ENCODE results near the gene SLC30A10.
"Not testable (repeated sequence)": the region's sequence is repeated elsewhere in the genome, so short reads cannot be mapped to it uniquely, and the experiment has no call there.

The SLC30A10 gene

DNA sequence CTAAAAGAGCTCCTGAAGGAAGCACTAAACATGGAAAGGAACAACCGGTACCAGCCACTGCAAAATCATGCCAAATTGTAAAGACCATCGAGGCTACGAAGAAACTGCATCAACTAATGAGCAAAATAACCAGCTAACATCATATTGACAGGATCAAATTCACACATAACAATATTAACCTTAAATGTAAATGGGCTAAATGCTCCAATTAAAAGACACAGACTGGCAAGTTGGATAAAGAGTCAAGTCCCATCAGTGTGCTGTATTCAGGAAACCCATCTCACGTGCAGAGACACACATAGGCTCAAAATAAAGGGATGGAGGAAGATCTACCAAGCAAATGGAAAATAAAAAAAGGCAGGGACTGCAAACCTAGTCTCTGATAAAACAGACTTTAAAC is 39.7 kb downstream of the SLC30A10 start:
- not testable (repeated sequence) for FAIRE-seq

DNA sequence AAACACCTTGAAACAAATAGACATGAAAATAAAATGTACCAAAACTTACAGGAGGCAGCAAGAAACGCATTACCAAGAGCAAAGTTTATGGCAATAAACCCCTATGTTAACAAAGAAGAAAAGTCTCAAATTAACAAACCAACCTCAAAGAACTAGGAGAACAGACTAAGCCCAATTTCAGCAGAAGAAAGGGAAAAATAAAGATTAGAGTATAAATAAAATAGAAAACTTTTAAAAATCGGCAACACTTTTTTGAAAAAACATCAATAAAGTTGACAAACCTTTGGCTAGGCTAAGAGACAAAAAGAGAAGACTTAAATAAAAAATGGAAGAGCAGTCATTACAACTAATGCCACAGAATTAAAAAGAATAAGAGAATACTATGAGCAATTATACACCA is 42.7 kb downstream of the SLC30A10 start:
- FAIRE-seq: peak; percentile 6

DNA sequence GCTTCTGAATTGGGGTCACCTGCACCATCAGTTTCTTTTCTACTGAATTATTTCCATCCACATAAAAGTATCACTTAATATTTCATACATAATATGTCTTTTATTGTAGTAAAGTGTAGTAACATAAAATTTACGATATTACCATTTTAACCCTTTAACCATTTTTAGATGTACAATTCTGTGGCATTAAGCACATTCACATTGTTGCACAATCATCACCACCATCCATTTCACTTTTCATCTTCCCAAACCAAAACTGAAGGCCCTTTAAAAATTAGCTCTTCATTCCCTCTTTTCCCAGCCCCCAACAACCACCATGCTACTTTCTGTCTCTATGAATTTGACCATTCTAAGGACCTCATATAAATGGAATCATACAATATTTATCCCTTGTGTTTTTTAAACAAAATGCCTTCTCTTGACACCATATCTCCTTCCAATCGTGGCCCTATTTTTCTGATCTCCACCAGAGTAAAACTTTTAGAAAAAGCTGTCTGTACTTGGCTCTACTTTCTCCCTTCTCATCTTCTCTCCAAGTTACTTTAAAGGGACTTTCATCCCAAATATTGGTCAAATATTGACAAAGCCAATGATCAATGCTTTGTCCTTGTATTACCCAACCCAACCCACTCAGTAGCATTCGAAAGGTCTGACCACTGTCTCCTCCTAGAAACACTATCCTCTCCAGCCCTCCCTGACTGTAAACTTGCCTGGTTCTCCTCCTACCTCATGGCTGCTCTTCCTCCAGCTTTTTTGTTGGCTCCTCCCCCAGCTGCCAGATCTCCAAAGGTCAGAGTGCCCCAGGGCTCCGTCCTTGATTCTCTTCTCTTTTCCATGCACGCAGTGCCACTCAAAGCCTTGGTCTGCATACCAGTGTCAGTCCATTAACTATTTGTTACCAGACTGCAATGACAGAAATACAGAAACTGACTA is 44.7 kb downstream of the SLC30A10 start:
- FAIRE-seq: no peak

DNA sequence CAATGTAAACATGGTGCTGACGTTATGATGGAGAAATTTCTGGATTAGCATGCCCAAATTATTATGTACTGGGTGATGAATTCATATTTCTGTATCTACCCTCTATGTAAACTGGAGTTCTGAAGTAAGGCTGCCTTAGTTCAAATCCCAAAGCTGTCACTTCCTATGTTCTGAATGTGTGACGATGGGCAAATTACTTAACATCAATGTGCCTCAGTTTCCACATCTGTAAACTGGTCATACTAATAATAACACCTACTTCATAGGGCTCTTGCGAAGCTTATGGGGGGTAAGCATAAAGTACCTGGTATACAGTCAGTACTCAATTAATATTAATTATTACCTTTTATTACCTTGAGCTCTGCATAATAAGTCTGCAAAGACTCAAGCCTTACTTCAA is 45.6 kb downstream of the SLC30A10 start:
- FAIRE-seq: no peak

DNA sequence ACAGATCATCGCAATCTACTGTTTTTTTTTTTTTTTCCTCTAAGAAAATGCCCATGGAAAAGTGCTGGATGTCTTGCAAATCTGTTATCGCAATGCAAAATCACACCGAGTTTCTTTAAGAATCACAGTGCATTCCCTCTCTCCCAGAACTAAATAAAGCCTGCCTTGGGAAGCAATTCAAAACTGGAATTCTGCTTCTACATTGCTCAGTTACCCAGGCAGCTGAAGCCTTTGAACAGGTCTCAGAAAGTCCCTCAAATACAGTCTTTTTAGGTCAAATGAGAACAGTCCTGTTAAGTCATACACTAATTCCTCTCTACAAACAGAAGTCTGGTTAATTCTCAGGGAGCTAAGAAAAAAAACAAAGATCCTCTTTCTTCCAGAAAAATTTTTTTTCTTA is 46.3 kb downstream of the SLC30A10 start:
- FAIRE-seq: peak; percentile 97

DNA sequence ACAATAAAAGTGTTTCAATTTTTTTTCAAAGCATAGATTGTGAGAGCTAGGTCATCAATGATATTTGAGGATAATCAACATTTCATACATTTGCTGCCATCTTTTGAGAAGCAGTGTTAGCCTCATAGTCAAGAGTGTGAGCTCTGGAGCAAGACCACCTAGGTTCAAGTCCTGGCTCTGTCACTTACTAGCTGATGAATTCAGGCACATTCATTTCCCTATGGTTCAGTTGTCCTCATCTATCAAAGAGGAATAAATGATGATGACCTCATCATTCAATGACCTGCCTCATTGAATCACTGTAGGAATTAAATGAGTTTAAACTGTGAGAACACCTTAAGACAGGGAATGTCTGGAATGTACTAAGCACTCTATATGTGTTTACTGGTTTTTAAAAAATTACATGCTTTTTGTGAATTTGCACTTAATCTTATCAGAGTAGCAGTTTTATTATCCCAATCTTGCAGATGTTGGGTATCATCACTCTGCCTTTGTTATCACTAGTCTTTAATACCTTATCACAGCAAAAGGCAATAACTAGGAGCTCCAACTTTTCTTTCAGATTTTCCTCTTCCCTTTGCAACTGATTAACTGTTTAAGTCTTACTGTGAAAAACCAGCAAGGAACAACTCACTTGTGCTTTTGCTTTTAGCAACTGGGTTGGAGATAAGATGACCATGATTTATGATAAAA is 47.4 kb downstream of the SLC30A10 start:
- FAIRE-seq: no peak

DNA sequence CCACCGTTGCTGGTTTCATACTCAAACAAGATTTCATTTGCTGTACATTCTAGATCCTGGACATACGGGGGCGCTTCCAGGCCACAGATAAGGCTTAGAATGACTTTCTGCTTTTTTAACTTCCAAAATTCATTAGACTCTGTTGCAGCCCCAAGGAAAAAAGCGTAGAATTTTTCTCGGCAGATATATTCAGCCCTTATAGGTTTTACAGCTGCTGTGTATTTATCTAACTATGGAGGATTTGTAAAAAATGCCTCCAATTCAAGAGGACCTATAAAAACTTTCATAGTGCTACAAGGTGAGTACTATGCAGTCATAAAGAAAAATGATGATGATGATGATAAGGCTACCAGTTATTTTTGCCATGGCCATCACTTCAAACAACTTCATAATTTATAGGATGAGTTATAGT is 51.6 kb downstream of the SLC30A10 start:
- FAIRE-seq: peak; percentile 96

DNA sequence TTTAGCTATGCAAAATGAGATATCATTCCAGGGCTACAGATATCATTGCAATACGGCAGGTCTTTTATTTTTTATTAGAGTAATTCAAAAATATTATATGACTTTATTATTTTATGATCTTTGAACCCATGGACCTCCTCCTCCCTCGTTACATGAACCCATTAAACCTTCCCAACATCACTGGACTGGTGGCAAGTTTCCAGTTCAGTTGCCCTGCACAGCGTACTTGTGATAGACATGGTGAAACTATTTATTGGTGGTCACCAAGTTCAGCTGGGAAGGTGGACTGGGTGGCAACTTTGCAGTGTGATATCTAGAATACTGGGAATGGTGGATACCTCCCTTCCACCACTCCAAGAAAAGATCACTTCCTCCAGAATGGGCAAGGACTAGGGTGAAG is 52.5 kb downstream of the SLC30A10 start:
- FAIRE-seq: no peak

DNA sequence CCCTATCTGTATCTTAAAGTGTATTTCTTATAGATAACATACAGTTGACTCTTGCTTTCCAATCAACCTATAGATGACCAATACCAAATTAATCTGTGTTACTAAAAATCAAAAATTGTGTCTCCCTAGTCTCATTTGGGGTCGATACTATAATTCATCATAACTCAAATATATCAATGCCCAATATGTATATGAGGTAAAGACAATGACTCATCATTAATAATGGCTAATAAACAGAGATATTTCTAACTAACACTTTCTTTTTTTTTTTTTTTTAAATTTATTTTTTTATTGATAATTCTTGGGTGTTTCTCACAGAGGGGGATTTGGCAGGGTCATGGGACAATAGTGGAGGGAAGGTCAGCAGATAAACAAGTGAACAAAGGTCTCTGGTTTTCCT is 55.8 kb downstream of the SLC30A10 start:
- peak; percentile 13 for FAIRE-seq

DNA sequence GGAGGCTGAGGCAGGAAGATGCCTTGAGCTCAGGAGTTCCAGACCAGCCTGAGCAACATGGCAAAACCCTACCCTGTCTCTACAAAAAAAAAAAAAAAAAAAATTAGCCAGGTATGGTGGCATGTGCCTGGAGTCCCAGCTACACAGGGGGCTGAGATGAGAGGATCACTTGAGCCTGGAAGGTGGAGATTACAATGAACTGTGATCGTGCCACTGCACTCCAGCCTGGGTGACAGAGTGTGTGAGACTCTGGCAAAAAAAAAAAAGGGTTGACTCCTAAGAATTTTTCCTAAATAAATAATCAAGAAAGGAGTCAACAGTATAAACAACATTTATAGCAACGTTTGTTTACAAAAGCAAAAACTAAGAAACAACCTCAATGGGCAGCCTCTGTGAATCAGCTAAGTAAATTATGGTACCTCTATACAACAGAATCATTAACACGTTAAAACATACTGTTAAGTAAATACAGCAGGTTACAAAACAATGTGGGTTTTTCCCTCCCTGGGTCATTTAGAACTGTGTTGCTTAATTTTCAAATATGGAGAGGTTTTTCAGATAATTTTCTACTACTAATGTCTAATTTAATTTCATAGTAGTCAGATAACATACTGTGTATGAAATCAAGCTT is 56.8 kb downstream of the SLC30A10 start:
- FAIRE-seq: peak; percentile 89

DNA sequence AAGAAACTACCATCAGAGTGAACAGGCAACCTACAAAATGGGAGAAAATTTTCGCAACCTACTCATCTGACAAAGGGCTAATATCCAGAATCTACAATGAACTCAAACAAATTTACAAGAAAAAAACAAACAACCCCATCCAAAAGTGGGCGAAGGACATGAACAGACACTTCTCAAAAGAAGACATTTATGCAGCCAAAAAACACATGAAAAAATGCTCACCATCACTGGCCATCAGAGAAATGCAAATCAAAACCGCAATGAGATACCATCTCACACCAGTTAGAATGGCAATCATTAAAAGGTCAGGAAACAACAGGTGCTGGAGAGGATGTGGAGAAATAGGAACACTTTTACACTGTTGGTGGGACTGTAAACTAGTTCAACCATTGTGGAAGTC is 59.7 kb downstream of the SLC30A10 start:
- not testable (repeated sequence) for FAIRE-seq
